Esophagus muscularis mucosa (tissue), 3 donors: Measurements from ENCODE around the gene NPEPL1.

Source experiments
- POLR2AphosphoS5 ChIP-seq, 2 donors: sonication (generic); formaldehyde crosslinking; IDR thresholded peaks; one replicate each; pipeline ENCODE4 v1.6.1; 2017; ENCODE audit warnings: antibody characterized with exemption in 2 of 2
- TF ChIP-seq, protein P1 (sequence below), 3 experiments: fragments of 200-600 bp in 2 of 3; fragments of 450-650 bp in 1 of 3; sonication (generic) in 2 of 3; IDR thresholded peaks; one replicate each; pipeline ENCODE4 v1.5.1; 2017 to 2019; ENCODE audit warnings: antibody characterized with exemption in 3 of 3, mild to moderate bottlenecking in 2 of 3, moderate library complexity in 1 of 3

DNA sequence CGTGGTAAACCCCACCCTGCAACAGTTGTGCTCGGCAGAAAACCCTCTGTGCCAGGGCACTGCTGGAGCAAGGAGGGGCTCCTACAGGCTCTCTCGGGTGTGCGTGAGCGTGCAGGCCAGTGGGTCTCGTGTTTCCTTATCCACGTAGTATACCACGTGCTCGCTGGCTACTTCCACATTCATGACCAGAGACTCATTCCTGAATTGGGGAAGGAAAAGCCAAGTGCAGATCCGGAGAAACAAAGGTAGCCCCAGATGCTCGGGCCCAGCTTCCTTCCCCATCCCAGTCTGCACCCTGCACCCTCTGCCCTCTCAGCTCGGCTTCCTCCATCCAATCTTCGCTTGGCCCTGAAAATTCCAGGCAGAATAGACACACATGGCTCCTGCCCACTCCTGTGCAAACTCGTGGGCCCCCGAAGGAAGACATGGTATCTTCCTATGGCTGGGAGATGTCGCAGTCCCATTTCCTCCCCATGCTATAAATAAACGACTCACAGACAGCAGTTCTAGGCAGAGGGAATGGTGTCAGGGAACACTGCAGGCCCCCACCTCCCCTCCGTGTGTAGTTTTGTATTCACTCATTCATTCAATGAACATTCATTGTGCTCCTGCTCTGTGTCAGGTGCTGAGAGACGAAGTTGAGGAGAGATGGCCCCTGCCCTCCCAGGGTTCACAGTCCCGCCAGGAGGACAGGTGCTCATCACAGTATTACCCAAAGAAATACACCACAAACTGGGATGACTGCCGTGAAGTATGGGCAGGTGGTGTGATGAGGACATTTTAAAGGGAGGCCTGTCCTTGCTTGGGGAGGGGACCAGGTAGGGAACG, 29.6 kb downstream of the NPEPL1 start:
- no peak for TF ChIP-seq POLR2AphosphoS5 (IDR thresholded peaks at IDR 0.05)
- TF ChIP-seq, protein P1, sequence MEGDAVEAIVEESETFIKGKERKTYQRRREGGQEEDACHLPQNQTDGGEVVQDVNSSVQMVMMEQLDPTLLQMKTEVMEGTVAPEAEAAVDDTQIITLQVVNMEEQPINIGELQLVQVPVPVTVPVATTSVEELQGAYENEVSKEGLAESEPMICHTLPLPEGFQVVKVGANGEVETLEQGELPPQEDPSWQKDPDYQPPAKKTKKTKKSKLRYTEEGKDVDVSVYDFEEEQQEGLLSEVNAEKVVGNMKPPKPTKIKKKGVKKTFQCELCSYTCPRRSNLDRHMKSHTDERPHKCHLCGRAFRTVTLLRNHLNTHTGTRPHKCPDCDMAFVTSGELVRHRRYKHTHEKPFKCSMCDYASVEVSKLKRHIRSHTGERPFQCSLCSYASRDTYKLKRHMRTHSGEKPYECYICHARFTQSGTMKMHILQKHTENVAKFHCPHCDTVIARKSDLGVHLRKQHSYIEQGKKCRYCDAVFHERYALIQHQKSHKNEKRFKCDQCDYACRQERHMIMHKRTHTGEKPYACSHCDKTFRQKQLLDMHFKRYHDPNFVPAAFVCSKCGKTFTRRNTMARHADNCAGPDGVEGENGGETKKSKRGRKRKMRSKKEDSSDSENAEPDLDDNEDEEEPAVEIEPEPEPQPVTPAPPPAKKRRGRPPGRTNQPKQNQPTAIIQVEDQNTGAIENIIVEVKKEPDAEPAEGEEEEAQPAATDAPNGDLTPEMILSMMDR (IDR thresholded peaks at IDR 0.05), result no peak
